Head of caudate nucleus (tissue), 42 donors: ENCODE results near the gene CCNL2.

Source experiments
- DNase-seq, 42 donors: peaks; one replicate each; pipeline versions ENCODE4 v3.0.0 to v3.0.0-alpha.2; 2020 to 2021; ENCODE audit warnings: mixed read lengths in 7 of 42
- intact Hi-C: fragments of 100-400 bp; cut with DNase I; formaldehyde crosslinking; loops from one replicate; pipeline ENCODE4 v1.15.0; 2022

CCNL2 gene

GRCh38 chr1:1352786-1353388 is 46.2 kb downstream of the CCNL2 start:
- intact Hi-C loops, result no loop called here
- DNase-seq, result peak in 1 of 42 donors; percentile 22

GRCh38 chr1:1351511-1352427 is 47.4 kb downstream of the CCNL2 start:
- DNase-seq, result peak in 1 of 42 donors; percentile 1
- intact Hi-C loops, result no loop called here

- peak in 39 of 42 donors; percentile 27 to 82 (median 62) for DNase-seq
- intact Hi-C loops, result no loop called here
These were observed 49.7 kb downstream of the CCNL2 start, which contains the start of gene DVL1 for GRCh38 chr1:1349256-1350012. TSS of gene DVL1 (minus strand) at chr1:1349418. CDS start at chr1:1349065, 353 bp downstream.

- intact Hi-C loops, result no loop called here
- DNase-seq, result peak in 5 of 42 donors; percentile 18 to 52 (median 32)
These were observed 50.5 kb downstream of the CCNL2 start for GRCh38 chr1:1348420-1349255.

GRCh38 chr1:1347663-1348419 is 51.3 kb downstream of the CCNL2 start:
- intact Hi-C loops, result no loop called here
- peak in 1 of 42 donors; percentile 22 for DNase-seq

GRCh38 chr1:1347026-1347595 is 52.0 kb downstream of the CCNL2 start:
- peak in 1 of 42 donors; percentile 23 for DNase-seq
- intact Hi-C loops, result no loop called here

- intact Hi-C loops, result no loop called here
These were observed 52.6 kb downstream of the CCNL2 start for GRCh38 chr1:1346501-1346890.

GRCh38 chr1:1345860-1346500 is 53.2 kb downstream of the CCNL2 start:
- DNase-seq, result peak in 14 of 42 donors; percentile 9 to 73 (median 48)
- intact Hi-C loops, result no loop called here

More at GRCh38 chr1:1346501-1346890, 52.6 kb downstream of the CCNL2 start:
- no peak for DNase-seq

- DNase-seq, result no peak
- intact Hi-C loops, result no loop called here
These were observed 53.8 kb downstream of the CCNL2 start for GRCh38 chr1:1345384-1345783.

- intact Hi-C loops, result no loop called here
- DNase-seq, result peak in 2 of 42 donors; percentile 25 to 60
These were observed 54.3 kb downstream of the CCNL2 start for GRCh38 chr1:1344655-1345361.

- no peak for DNase-seq
- intact Hi-C loops, result no loop called here
These were observed 55.2 kb downstream of the CCNL2 start for GRCh38 chr1:1343811-1344421.

GRCh38 chr1:1342584-1343115 is 56.5 kb downstream of the CCNL2 start:
- intact Hi-C loops, result no loop called here
- DNase-seq, result no peak

GRCh38 chr1:1342061-1342562 is 57.0 kb downstream of the CCNL2 start:
- no peak for DNase-seq
- intact Hi-C loops, result no loop called here

- intact Hi-C loops, result no loop called here
- DNase-seq, result peak in 1 of 42 donors; percentile 22
These were observed 57.5 kb downstream of the CCNL2 start for GRCh38 chr1:1341549-1342021.

- intact Hi-C loops, result no loop called here
- DNase-seq, result no peak
These were observed 58.2 kb downstream of the CCNL2 start for GRCh38 chr1:1340791-1341548.
